Measurements from ENCODE around the gene TMX4.

DNA sequence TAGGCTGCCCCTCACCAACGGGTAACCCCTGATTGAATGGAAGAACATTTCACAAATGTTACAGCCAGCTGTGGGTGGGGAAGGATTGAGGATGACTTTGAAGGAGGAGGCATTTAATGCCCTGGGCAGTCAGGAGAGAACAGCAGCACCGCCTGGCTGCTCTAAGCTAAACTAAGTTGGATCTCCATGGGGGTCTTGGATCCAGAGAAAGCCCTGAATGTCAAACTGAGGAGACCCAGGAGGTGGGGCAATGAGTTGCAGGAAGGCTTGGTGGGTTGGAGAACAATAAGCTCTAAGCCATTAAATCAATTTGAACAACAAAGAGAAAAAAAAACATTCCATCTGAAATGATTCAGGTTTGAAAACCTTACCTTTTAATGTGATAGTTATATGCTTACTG, 35.4 kb downstream of the TMX4 start:
- TF ChIP-seq, protein P1, sequence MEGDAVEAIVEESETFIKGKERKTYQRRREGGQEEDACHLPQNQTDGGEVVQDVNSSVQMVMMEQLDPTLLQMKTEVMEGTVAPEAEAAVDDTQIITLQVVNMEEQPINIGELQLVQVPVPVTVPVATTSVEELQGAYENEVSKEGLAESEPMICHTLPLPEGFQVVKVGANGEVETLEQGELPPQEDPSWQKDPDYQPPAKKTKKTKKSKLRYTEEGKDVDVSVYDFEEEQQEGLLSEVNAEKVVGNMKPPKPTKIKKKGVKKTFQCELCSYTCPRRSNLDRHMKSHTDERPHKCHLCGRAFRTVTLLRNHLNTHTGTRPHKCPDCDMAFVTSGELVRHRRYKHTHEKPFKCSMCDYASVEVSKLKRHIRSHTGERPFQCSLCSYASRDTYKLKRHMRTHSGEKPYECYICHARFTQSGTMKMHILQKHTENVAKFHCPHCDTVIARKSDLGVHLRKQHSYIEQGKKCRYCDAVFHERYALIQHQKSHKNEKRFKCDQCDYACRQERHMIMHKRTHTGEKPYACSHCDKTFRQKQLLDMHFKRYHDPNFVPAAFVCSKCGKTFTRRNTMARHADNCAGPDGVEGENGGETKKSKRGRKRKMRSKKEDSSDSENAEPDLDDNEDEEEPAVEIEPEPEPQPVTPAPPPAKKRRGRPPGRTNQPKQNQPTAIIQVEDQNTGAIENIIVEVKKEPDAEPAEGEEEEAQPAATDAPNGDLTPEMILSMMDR (IDR thresholded peaks at IDR 0.05; ENCODE audit: poor library complexity), result no peak
- TF ChIP-seq EZH2 (IDR thresholded peaks at IDR 0.05; ENCODE audit: borderline replicate concordance) (no peak), EZH2phosphoT487 (IDR thresholded peaks at IDR 0.05; ENCODE audit: low read depth, severe bottlenecking, unreplicated experiment) (no peak)
